ENCODE results near the gene NSUN3. TPM values are rescaled to one million over a fixed set of nuclear protein-coding genes. Genes with fewer than 3 reads are reported as not detected.

The NSUN3 gene
- total and polyA plus RNA-seq, 4 donors, result 5.1 to 61.0 (median 9.3) TPM

- Histone ChIP-seq H3K4me3 (no peak overlapping the region), H3K36me3 (ENCODE audit: control insufficient read depth in 4 of 4, insufficient read depth in 4 of 4, low read length in 4 of 4) (no peaks in the 10 kb centered on the region), H3K9ac (ENCODE audit: insufficient read depth in 1 of 2, low read length in 2 of 2) (no peak overlapping the region), H3K4me1 (ENCODE audit: control insufficient read depth in 5 of 5, insufficient read depth in 5 of 5, low read length in 5 of 5) (no peaks in the 10 kb centered on the region), H3K9me3 (ENCODE audit: control insufficient read depth in 4 of 4, insufficient read depth in 3 of 4, low read length in 3 of 4) (no peaks in the 10 kb centered on the region), H3K27ac (ENCODE audit: low read depth in 1 of 2, low read length in 1 of 2) (no peak overlapping the region), H3K27me3 (ENCODE audit: control insufficient read depth in 3 of 3, insufficient read depth in 3 of 3, low read length in 2 of 3) (no peaks in the 10 kb centered on the region)
- WGBS, 2 donors, result 59 to 78% methylated on average over 9 of the region's 9 CpGs
- DNase-seq, result no peak
- peak; percentile 49 for ATAC-seq (ENCODE audit: insufficient read depth, low FRiP score)
- no peak for TF ChIP-seq CTCF (IDR thresholded peaks at IDR 0.05; ENCODE audit: control extremely low read depth, extremely low read depth)
Observed at GRCh38 chr3:94159062-94159828, 96.4 kb downstream of the NSUN3 start.

DNA sequence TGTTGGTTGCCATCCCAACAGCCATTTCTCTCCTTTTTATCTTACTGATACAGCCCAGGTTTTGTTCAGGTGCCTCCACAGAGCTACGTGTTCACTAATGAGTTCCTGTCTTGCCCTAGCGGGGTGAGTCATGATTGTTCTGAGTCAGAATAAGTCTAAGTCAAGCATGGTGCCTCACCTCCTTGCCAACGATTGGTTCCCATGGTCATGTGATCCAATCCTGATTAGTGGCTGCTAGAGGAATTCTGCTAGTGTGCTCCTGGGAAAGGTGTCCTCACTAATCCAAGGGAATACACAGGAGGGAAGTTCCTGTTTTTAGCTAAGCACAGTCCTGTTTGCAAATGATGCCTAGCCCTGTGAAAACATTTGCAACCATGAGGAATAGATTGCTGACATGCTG, 99.8 kb downstream of the NSUN3 start:
- WGBS, 2 donors, result 75% methylated on average over 3 of the region's 3 CpGs
- Histone ChIP-seq H3K9me3 (ENCODE audit: control insufficient read depth in 4 of 4, insufficient read depth in 3 of 4, low read length in 3 of 4) (no peaks in the 10 kb centered on the region), H3K36me3 (ENCODE audit: control insufficient read depth in 4 of 4, insufficient read depth in 4 of 4, low read length in 4 of 4) (no peaks in the 10 kb centered on the region), H3K4me1 (ENCODE audit: control insufficient read depth in 5 of 5, insufficient read depth in 5 of 5, low read length in 5 of 5) (no peaks in the 10 kb centered on the region), H3K9ac (ENCODE audit: insufficient read depth in 1 of 2, low read length in 2 of 2) (no peak overlapping the region), H3K4me3 (no peak overlapping the region), H3K27ac (ENCODE audit: low read depth in 1 of 2, low read length in 1 of 2) (no peak overlapping the region), H3K27me3 (ENCODE audit: control insufficient read depth in 3 of 3, insufficient read depth in 3 of 3, low read length in 2 of 3) (no peaks in the 10 kb centered on the region)
- no peak for ATAC-seq (ENCODE audit: insufficient read depth, low FRiP score)
- no peak for TF ChIP-seq CTCF (IDR thresholded peaks at IDR 0.05; ENCODE audit: control extremely low read depth, extremely low read depth)
- DNase-seq, result no peak

GRCh38 chr3:94167346-94167745, 104.5 kb downstream of the NSUN3 start:
- 45 to 58% methylated on average over 2 of the region's 2 CpGs for WGBS, 2 donors
- DNase-seq (no peak), ATAC-seq (ENCODE audit: insufficient read depth, low FRiP score) (no peak)
- Histone ChIP-seq H3K4me1 (ENCODE audit: control insufficient read depth in 5 of 5, insufficient read depth in 5 of 5, low read length in 5 of 5) (no peaks in the 10 kb centered on the region), H3K9me3 (ENCODE audit: control insufficient read depth in 4 of 4, insufficient read depth in 3 of 4, low read length in 3 of 4) (peaks cover 0 to 2% (median 0%) of the 10 kb centered on the region in 4 donors), H3K4me3 (no peak overlapping the region), H3K36me3 (ENCODE audit: control insufficient read depth in 4 of 4, insufficient read depth in 4 of 4, low read length in 4 of 4) (no peaks in the 10 kb centered on the region), H3K27me3 (ENCODE audit: control insufficient read depth in 3 of 3, insufficient read depth in 3 of 3, low read length in 2 of 3) (no peaks in the 10 kb centered on the region), H3K9ac (ENCODE audit: insufficient read depth in 1 of 2, low read length in 2 of 2) (no peak overlapping the region), H3K27ac (ENCODE audit: low read depth in 1 of 2, low read length in 1 of 2) (no peak overlapping the region)
- no peak for TF ChIP-seq CTCF (IDR thresholded peaks at IDR 0.05; ENCODE audit: control extremely low read depth, extremely low read depth)

Data from lung (tissue), 12 donors.